ENCODE measurements around the gene OPCML. TPM values are rescaled to one million over a fixed set of nuclear protein-coding genes. Genes with fewer than 3 reads are reported as not detected.

OPCML gene
- total RNA-seq, 3 donors from 2014 or later (not counting 1 experiment from before 2014, with no cell fraction given): not detected

GRCh38 chr11:132853886-132854285, 678.4 kb downstream of the OPCML start:
- DNase-seq (no peak), ATAC-seq (no peak)
- Mint-ChIP-seq H3K4me1 (no peaks in the 10 kb centered on the region), H3K4me3 (no peak overlapping the region), H3K27ac (no peak overlapping the region), H3K9me3 (peaks cover 2 to 6% of the 10 kb centered on the region in 2 donors), H3K27me3 (ENCODE audit: low read depth in 2 of 2) (no peaks in the 10 kb centered on the region), H3K36me3 (no peaks in the 10 kb centered on the region)
- TF ChIP-seq CTCF (IDR thresholded peaks at IDR 0.05): no peak
- Histone ChIP-seq H3K27ac (ENCODE audit: low read length) (no peak overlapping the region), H3K36me3 (ENCODE audit: control insufficient read depth, insufficient read depth, low read length) (no peaks in the 10 kb centered on the region), H3K27me3 (ENCODE audit: control insufficient read depth, insufficient read depth, low read length) (no peaks in the 10 kb centered on the region), H3K4me1 (ENCODE audit: control insufficient read depth, insufficient read depth, low read length) (no peaks in the 10 kb centered on the region), H3K4me3 (ENCODE audit: low read length) (no peak overlapping the region), H3K9me3 (ENCODE audit: control insufficient read depth, insufficient read depth, low read length) (no peaks in the 10 kb centered on the region)
- intact Hi-C loops (cut with micrococcal nuclease): no loop called here
- WGBS (ENCODE audit: insufficient coverage): 100% methylated on average over 1 of the region's 3 CpGs

- 95% methylated on average over 7 of the region's 7 CpGs for WGBS (ENCODE audit: insufficient coverage)
- Mint-ChIP-seq H3K4me3 (no peak overlapping the region), H3K27me3 (ENCODE audit: low read depth in 2 of 2) (no peaks in the 10 kb centered on the region), H3K9me3 (peaks cover 7 to 10% of the 10 kb centered on the region in 2 donors), H3K27ac (no peak overlapping the region), H3K36me3 (no peaks in the 10 kb centered on the region), H3K4me1 (no peaks in the 10 kb centered on the region)
- no peaks in the 10 kb centered on the region for H3K9me3 ChIP-seq (ENCODE audit: control insufficient read depth, insufficient read depth, low read length)
- no peak overlapping the region for H3K27ac ChIP-seq (ENCODE audit: low read length)
- no peaks in the 10 kb centered on the region for H3K27me3 ChIP-seq (ENCODE audit: control insufficient read depth, insufficient read depth, low read length)
- ATAC-seq: no peak
- TF ChIP-seq CTCF (IDR thresholded peaks at IDR 0.05): no peak
- H3K36me3 ChIP-seq (ENCODE audit: control insufficient read depth, insufficient read depth, low read length): no peaks in the 10 kb centered on the region
- H3K4me3 ChIP-seq (ENCODE audit: low read length): no peak overlapping the region
- DNase-seq: no peak
- intact Hi-C loops (cut with micrococcal nuclease): no loop called here
- H3K4me1 ChIP-seq (ENCODE audit: control insufficient read depth, insufficient read depth, low read length): no peaks in the 10 kb centered on the region
These were observed 679.9 kb downstream of the OPCML start for GRCh38 chr11:132852361-132852760.

DNA sequence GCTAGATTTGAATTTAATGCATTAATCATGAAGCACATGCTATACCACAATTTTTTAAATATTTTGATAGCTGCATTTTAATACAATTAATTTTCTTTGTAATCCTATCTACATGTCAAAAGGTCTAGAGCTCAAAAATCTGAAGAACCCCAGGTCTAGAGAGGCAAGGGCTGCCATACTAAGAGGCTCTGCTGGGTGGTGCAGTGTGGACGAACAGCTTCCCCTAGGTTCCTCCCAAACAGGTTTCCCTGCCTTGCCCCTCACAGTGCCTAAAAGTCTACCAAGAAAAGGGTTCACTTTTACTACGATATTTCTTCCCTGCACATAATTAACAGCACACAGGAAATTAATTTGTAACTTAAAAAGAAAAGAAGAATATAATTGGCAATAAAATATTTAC, 681.1 kb downstream of the OPCML start:
- no peak overlapping the region for H3K4me3 Mint-ChIP-seq
- ATAC-seq (no peak), DNase-seq (no peak)
- Histone ChIP-seq H3K9me3 (ENCODE audit: control insufficient read depth, insufficient read depth, low read length) (no peaks in the 10 kb centered on the region), H3K27me3 (ENCODE audit: control insufficient read depth, insufficient read depth, low read length) (no peaks in the 10 kb centered on the region), H3K27ac (ENCODE audit: low read length) (no peak overlapping the region), H3K36me3 (ENCODE audit: control insufficient read depth, insufficient read depth, low read length) (no peaks in the 10 kb centered on the region), H3K4me1 (ENCODE audit: control insufficient read depth, insufficient read depth, low read length) (no peaks in the 10 kb centered on the region), H3K4me3 (ENCODE audit: low read length) (no peak overlapping the region)
- no peaks in the 10 kb centered on the region for H3K36me3 Mint-ChIP-seq
- no peak for TF ChIP-seq CTCF (IDR thresholded peaks at IDR 0.05)
- no peak overlapping the region for H3K27ac Mint-ChIP-seq
- intact Hi-C loops (cut with micrococcal nuclease): no loop called here
- WGBS (ENCODE audit: insufficient coverage): 88% methylated on average over 1 of the region's 2 CpGs
- H3K9me3 Mint-ChIP-seq: peaks cover 7 to 8% of the 10 kb centered on the region in 2 donors
- no peaks in the 10 kb centered on the region for H3K4me1 Mint-ChIP-seq
- no peaks in the 10 kb centered on the region for H3K27me3 Mint-ChIP-seq (ENCODE audit: low read depth in 2 of 2)

GRCh38 chr11:132850266-132850665, 682.0 kb downstream of the OPCML start:
- no peak for DNase-seq
- H3K36me3 Mint-ChIP-seq: no peaks in the 10 kb centered on the region

More at GRCh38 chr11:132850266-132850665, 682.0 kb downstream of the OPCML start:
- Mint-ChIP-seq H3K4me1 (no peaks in the 10 kb centered on the region), H3K27ac (no peak overlapping the region), H3K4me3 (no peak overlapping the region), H3K9me3 (peaks cover 5 to 7% of the 10 kb centered on the region in 2 donors), H3K27me3 (ENCODE audit: low read depth in 2 of 2) (no peaks in the 10 kb centered on the region)
- Histone ChIP-seq H3K36me3 (ENCODE audit: control insufficient read depth, insufficient read depth, low read length) (no peaks in the 10 kb centered on the region), H3K27ac (ENCODE audit: low read length) (no peak overlapping the region), H3K9me3 (ENCODE audit: control insufficient read depth, insufficient read depth, low read length) (no peaks in the 10 kb centered on the region), H3K4me3 (ENCODE audit: low read length) (no peak overlapping the region), H3K27me3 (ENCODE audit: control insufficient read depth, insufficient read depth, low read length) (no peaks in the 10 kb centered on the region), H3K4me1 (ENCODE audit: control insufficient read depth, insufficient read depth, low read length) (no peaks in the 10 kb centered on the region)
- no peak for ATAC-seq
- intact Hi-C loops (cut with micrococcal nuclease): no loop called here
- WGBS (ENCODE audit: insufficient coverage): 93% methylated on average over 3 of the region's 3 CpGs
- TF ChIP-seq CTCF (IDR thresholded peaks at IDR 0.05): no peak

All from natural killer cell (primary cell).